CD4-positive, alpha-beta T cell treated with Interleukin-17A for 1 hour (primary cell): ENCODE data around the gene ARHGEF12.

Source experiments
- DNase-seq: peaks from one replicate; pipeline ENCODE4 v3.0.0-alpha.2; 2020

ARHGEF12 gene

DNA sequence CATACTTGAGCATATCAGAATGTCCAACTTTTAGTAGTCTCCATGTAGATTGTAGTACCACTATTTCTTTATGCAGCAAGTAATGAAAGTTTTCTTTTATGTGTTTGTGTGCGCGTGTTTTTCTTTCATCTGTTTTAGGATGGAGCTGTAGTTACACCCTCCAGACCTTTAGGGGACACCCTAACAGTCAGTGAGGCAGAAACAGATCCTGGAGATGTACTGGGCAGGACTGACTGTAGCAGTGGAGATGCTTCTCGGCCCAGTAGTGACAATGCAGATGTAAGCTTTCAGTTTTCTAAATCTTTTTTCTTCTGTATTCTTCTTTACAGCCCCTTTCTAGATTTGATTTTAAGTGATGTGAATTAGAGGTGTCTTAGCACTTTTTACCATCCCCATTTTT, 95.4 kb downstream of the ARHGEF12 start:
- no peak for DNase-seq

DNA sequence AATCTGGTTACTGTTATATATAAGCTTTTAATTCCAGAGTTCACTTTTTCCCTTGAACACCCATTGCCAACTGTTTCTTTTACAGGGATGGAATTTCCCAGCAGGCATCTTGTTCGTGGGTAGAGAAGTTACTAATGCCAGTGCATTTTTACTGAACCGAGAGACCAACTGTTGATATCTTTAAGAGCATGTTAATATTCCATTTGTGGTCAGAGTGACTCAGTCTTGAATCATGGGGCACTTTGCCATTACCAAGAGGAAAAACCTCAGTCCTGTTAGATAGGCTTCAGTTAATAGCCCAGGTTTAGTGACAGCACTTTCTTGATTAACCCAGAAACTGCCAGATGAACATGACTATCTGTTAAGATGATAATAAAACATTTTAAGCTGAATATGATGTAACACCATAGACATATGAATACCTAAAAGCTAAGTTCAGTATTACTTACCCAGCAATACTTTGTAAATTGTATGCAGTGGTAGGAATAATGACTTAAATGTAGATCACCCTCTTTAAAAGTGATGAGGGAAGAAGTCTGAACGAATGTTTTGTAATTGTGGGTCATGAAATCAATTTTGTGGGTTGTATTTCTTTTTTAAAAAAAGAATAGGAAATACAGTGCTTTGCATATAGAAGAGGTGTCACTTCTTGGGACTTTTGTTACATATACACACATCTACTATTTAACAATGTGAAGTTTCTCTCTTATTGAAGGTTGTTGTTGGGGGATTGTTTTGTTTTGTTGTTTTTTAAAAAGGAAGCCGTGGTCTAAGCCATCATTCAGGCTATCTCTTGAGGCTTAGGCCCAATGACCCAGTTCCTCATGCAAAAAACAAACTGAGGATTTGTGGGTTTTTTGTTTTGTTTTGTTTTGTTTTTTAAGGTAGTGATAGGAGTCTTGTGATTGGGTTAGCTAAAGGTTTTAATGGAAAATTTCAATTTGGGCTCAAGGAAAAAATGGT, 96.1 kb downstream of the ARHGEF12 start:
- DNase-seq = no peak

GRCh38 chr11:120441592-120441991, 105.4 kb downstream of the ARHGEF12 start:
- DNase-seq = no peak

- DNase-seq = no peak
Measured at GRCh38 chr11:120442031-120442430, 105.8 kb downstream of the ARHGEF12 start.

DNA sequence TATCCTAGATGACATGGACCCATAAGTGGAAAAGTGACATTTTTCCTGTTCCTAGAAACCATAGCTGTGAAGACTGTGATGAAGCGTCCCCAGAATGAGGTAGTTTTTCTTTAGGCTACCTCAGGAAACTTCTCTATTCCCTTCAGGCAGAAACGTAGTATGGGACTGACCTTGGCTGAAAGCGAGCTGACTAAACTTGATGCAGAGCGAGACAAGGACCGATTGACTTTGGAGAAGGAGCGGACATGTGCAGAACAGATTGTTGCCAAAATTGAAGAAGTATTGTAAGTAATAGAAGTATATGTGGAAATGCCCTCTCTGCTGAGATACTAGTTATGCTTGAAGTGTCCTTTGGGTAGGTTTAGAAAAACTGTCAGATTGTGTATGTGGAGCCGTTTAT, 110.6 kb downstream of the ARHGEF12 start:
- DNase-seq = no peak

- DNase-seq = no peak
Measured at GRCh38 chr11:120448240-120448639, 112.0 kb downstream of the ARHGEF12 start.

DNA sequence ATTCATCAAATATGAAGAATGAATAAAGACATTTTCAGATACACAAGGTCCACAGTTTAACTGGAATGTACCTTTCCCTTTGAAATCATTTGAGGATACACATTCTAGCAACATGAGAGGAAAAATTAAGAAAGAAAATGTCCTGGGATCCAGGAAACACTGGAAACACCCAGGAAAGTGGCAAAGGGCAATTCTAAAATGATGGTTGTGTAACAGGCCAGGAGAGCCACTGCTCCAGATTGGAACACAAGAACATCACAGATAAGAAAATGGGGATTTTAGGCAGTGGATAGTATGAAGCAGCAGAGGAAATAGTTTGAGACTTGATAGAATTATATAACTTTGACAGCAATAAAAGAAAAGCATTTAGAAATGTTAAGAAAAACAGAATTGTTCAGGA, 119.3 kb downstream of the ARHGEF12 start:
- DNase-seq = no peak

DNA sequence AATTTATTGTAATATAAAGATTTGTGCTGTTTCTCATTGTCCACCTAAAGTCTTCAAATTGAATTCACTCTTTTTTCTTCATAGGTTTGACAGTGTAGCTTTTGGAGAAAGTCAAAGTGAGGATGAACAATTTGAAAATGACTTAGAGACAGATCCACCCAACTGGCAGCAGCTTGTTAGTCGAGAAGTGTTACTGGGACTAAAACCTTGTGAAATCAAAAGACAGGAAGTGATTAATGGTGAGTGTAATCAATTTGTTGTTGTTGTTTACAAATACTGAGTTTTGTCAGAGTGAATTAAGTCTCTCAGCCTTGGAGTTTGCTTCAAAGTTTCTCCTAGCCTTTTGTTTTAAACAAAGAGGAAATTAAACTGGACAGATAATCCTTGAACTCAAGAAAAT, 121.8 kb downstream of the ARHGEF12 start:
- DNase-seq = no peak

DNA sequence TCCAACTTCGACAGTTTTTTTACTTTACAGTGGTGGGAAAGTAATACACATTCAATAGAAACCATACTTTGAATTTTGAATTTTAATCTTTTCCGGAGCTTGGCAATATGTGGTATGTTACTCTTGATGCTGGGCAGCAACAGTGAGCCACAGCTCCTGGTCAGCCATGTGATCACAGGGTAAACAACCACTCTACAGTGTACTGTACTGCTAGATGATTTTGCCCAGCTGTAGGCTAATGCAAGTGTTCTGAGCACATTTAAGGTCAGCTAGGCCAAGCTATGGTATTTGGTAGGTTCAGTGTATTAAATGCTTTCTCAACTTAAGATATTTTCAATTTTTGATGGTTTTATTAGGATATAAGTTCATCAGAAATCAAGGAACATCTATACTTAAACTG, 126.6 kb downstream of the ARHGEF12 start:
- no peak for DNase-seq

GRCh38 chr11:120465921-120466534, 129.8 kb downstream of the ARHGEF12 start:
- DNase-seq = no peak

- DNase-seq = no peak
Measured at GRCh38 chr11:120467627-120468026, 131.4 kb downstream of the ARHGEF12 start.

- no peak for DNase-seq
Measured at GRCh38 chr11:120471131-120471530, 134.9 kb downstream of the ARHGEF12 start.

- DNase-seq = no peak
Measured at GRCh38 chr11:120471994-120472393, 135.8 kb downstream of the ARHGEF12 start.

DNA sequence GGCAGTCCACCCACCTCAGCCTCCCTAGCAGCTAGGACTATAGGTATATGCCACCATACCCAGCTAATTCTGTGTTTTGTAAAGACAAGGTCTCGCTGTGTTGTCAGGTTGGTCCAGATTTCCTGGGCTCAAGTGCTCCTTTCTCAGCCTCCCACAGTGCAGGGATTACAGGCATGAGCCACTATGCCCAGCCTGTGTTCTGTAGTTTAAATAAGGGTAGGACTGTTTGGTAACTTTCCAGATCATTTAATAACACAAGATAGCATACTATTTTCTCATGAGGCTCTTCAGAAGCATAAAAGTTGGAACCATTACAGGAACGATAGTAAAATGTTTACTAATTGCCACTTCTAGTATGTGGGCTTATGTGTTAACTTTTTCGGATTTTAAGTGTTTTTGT, 137.3 kb downstream of the ARHGEF12 start:
- DNase-seq = no peak

GRCh38 chr11:120482149-120482548, 145.9 kb downstream of the ARHGEF12 start:
- no peak for DNase-seq

DNA sequence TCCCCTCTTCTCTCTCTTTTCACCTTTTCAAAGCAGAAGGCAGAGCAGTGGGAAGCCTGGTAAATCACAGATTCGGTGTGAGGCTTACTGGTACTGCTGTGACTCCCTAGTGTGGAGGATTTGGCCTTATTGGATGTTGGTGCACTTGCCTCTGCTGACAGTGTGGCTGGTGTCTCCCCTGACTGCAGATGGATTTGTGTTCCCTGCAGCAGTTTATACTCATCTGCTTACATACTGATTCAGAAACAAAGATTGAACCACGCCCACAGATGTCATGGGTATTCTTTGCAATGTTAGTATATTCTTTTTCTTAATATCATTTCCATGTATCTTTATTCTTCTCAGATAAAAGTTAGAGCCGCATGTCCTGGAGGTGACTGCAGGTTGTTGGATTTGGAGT, 148.5 kb downstream of the ARHGEF12 start:
- no peak for DNase-seq

- no peak for DNase-seq
Measured at GRCh38 chr11:120486138-120486537, 149.9 kb downstream of the ARHGEF12 start.

DNA sequence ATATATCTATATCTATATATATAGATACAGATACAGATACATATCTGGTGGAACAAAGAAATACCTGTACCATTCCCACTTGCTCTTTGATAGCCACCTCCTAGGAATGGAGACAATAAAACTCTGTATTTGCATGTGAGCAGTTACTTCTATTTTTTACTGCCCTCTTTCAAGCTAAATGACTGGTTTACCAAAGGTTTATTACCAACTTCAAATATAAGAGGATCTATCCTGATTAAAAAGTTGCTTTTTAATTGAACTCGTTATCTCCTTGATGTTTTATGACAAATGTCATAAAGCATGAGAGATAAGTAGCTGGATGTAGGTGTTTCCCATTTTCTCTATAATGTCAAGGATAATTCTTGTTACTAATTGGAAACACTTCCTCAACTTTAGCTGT, 153.6 kb downstream of the ARHGEF12 start:
- DNase-seq = no peak

DNA sequence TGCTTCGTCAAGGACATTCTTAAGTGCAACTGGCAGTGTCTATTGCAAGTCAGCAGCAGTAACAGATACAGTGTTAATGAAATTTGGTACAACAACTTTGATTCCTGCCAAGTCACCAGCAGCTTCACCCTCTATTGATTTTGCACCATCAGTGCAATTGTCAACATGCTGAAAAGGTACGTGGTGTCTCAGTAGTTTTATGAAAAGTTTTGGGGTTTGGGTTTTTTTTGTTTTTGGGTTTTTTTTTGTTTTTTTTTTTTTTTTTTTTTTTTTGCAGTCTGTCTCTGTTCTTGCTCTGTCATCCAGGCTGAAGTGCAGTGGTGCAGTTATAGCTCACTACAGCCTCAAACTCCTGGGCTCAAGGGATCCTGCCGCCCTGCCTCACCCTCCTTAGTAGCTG, 156.3 kb downstream of the ARHGEF12 start:
- no peak for DNase-seq

- no peak for DNase-seq
Measured at GRCh38 chr11:120494595-120494994, 158.4 kb downstream of the ARHGEF12 start.

DNA sequence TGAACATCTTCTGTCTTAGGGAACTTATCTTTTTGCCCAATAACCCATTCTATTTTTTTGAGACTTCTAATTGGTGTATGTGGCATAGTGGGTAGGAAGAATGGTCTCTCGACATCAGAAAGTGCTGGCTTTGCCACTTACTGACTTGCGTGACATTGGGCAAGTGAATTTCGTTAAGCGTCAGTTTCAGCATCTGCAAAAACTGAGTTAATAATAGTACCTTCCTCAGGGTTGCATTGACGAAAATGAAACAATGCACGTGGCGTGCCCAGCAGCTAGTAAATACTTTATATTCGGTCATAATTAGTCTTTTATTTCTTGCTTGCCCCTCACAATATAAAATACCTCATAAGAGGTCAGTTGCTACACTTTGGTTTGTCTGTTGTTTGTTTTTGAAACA, 162.9 kb downstream of the ARHGEF12 start:
- DNase-seq = no peak

DNA sequence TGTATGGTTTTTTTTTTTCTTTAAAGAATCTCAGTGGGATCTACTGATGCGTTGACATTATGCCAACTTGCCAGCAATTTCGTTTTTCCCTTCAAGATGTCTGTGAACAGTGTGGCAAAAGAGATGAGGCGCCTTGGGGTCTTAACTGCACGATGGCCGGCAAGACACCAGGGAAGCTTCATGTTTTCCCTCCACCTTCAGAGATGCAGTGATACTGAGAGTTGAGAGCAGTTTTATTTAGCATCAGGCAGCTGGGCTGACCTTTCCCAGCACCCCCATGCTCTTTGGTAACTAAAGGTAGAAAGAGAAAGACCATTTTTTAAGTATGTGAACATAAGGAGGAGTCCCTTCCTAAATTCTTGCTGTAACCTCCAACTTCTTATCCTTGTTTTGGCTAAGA, 163.6 kb downstream of the ARHGEF12 start:
- DNase-seq = no peak

DNA sequence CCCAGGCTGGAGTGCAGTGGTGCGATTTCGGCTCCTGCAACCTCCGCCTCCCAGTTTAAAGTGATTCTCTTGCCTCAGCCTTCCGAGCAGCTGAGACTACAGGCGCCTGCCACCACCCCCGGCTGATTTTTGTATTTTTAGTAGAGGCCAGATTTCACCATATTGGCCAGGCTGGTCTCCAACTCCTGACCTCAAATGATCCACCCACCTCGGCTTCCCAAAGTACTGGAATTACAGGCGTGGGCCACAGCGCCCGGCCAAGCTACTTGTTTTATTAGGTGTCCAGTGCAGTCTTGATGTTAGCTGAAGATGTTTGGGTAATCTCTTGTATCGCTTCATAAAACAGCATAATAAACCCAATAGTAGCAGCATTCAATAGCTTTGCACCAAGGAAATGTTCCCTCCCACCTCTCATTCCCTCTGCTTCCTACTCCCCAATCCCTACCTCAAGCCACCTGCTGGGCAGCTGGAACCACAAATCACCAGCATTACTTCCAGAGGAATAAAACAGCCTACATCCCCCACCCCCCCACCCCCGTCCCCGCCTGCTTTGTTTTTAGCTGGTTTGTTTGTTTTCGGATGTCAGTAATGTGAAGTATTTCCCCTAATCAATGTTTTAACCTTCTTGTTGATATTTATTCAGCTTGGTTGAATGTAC, 164.3 kb downstream of the ARHGEF12 start:
- no peak for DNase-seq

- DNase-seq = no peak
Measured at GRCh38 chr11:120501440-120501839, 165.2 kb downstream of the ARHGEF12 start.
